ENCODE results near the gene KIFC1.
A peak's percentile ranks its signal among the peaks of the same experiment; 100 is the strongest.

KIFC1 gene

DNA sequence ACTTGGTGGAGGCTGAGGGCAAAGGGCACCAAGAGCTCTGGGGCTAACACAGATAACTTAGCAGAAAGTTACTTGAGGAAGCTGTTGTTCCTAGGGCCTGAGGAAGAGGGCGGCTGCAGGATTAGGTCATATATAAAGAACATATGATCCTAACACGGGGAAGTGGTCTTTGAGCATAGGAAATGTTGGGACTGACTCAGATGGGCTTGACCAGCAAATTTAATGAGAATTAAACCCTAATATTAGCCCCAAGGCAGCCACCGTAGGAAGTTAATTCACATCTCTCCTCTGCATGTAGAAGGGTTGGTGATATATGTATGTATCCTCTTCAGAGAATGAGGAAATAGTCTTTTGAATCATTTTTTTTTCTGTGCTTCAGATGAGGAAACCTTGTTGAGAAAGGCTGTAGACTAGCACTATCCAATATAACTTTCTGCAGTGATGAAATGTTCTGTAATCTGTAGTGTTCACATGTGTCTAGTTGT is 53.5 kb downstream of the KIFC1 start:
- peak; percentile 27 for DNase-seq

GRCh38 chr6:33446356-33446755 is 54.7 kb downstream of the KIFC1 start:
- no peak for DNase-seq

DNA sequence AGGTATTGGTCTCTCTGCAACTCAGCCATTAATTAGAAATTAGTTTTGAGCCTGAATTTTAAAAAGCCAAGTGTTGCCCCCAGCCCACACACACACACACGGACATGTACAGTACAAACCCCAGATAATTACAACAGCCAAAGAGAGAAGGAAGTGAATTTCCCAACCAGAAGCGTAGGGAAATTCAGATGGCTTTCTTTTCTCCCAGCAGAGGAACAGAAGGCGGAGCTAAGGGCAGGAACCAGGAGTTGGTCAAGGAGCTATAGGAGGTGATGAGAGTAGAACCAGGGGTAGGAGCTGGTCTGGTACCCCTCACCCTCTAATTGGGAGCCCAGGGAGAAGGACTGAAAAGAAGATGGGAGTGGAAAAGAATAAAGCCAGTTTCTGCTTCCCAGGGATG is 58.8 kb downstream of the KIFC1 start:
- DNase-seq: no peak

DNA sequence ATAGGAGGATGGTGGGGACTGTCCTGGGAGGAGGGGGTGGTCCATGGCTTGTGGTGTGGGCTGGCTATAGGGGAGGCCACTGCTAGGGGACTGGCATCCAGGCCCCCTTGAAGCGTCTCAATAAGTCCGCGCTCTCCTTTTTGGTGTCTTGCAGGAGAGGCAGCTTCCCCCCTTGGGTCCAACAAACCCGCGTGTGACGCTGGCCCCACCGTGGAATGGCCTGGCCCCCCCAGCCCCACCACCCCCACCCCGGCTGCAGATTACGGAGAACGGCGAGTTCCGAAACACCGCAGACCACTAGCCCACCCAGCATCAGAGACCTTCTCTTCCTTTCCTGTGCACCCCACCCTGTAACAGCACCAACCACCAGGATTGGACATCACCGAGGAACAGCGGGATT is 60.0 kb downstream of the KIFC1 start:
- DNase-seq: no peak

- no peak for DNase-seq
Observed at GRCh38 chr6:33452496-33452895, 60.9 kb downstream of the KIFC1 start.

DNA sequence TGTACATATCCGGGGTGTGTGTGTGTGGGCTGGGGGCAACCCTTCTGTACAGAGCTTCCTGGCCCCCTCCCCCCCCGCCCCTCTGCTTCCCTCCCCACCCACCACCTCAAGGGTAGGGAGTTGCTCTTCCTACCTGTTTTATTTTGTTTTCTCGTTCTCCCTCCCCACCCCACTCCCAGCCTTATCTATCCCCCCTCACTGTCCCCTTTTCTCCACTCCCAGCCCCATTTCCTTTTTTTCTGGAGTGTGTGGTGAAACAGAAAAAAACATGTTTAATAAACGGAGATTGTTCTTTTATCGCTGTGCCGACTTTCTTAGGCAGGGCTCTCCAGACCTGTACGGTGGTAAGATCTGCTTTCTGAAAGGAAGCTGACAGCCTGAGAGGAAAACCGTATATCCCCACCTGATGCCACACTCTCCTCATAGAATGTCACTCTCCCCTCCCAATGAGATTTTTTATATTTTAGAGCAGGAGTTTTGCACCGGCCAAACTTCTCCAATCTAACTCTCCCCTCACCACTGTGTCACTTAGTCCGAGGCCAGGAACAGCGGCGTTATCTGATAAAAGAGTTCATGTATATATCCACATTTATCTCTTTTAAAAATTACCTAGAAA is 61.9 kb downstream of the KIFC1 start:
- peak; percentile 77 for DNase-seq

DNA sequence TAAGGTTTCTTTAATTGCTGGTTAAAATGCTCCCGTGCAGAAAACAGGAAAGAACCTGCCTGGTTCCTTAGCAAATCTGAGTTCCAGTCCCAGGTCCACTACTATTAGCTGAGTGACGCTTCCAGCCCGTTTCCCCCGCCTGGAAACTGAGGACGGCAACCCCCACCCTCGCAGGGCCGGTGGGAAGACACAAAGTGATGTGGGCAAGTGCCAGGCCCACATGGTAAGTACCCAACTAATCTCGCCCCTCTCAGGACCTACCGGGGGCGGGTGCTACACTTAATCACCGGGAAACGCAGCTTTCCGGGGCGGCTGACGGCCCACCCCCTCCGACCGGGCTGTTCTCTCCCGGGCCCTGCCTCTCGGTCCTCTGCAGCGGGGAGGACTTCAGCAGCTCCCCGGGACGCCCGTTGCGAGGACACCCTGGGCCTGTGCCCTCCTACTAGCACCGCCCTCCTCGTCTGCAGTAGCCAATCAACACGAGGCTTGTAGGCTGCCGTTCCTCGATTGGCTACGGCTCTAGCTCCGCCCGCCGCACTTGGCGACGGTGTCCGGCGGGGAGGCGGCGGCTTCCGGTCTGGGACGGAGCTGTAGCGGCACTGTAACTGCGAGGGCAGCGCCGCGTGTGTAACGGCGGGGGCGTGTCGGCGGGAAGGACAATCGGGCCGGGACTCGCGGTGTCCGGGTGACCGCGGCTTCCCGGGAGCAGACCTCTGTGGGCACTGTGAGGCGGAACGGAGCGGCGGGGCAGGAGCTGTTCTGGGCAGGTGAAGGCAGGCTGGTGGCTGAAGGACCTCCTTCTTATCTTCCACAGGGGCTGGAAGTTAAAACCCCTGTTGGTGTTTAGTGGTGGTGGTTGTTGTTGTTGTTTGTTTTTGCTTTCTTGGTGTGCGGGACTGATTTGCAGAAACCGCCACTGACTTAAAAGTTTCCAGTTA is 62.7 kb downstream of the KIFC1 start, which contains the start of gene ZBTB9:
Gene ZBTB9, plus strand, starts transcription at position 568 of the 938 bp plus-strand sequence. CDS start 525 bp downstream, outside the sequence.
- DNase-seq: peak; percentile 99

GRCh38 chr6:33455051-33455450 is 63.4 kb downstream of the KIFC1 start:
- DNase-seq: no peak

GRCh38 chr6:33456156-33456555 is 64.5 kb downstream of the KIFC1 start:
- DNase-seq: no peak

GRCh38 chr6:33458676-33459075 is 67.1 kb downstream of the KIFC1 start:
- no peak for DNase-seq

GRCh38 chr6:33459226-33459625 is 67.6 kb downstream of the KIFC1 start:
- DNase-seq: no peak
